Karpas-422 (cell line): Measurements from ENCODE around the gene IGSF10. TPM values are rescaled to one million over a fixed set of nuclear protein-coding genes. Genes with fewer than 3 reads are reported as not detected.

Source experiments
- DNase-seq: peaks from one replicate; pipeline ENCODE4 v3.0.0-alpha.2; 2015
- H2AFZ ChIP-seq: fragments of 200-600 bp; sonication (generic); 2 replicates; pipeline ENCODE4 v1.6.1; 2014; ENCODE audit warnings: antibody characterized with exemption, low read length, mixed read lengths
- H3K27ac ChIP-seq: fragments of 200-600 bp; sonication (generic); 2 replicates; pipeline ENCODE4 v1.5.1; 2014; ENCODE audit warnings: mild to moderate bottlenecking, low read length, moderate library complexity
- H3K27me3 ChIP-seq: fragments of 200-600 bp; sonication (generic); 2 replicates; pipeline ENCODE4 v1.6.1; 2014; ENCODE audit warnings: low read length, mixed read lengths
- H3K36me3 ChIP-seq: fragments of 200-600 bp; sonication (generic); 2 replicates; pipeline ENCODE4 v1.6.1; 2014; ENCODE audit warnings: low read length, mixed read lengths; ENCODE audit not compliant: insufficient read depth
- H3K4me1 ChIP-seq: fragments of 200-600 bp; sonication (generic); 2 replicates; pipeline ENCODE4 v1.6.1; 2014; ENCODE audit warnings: mild to moderate bottlenecking, low read length, mixed read lengths
- H3K4me2 ChIP-seq: fragments of 200-600 bp; sonication (generic); 2 replicates; pipeline ENCODE4 v1.6.1; 2014; ENCODE audit warnings: low read length, low read depth, mild to moderate bottlenecking; ENCODE audit not compliant: poor library complexity, severe bottlenecking
- H3K4me3 ChIP-seq: fragments of 200-600 bp; sonication (generic); 2 replicates; pipeline ENCODE4 v1.5.1; 2014; ENCODE audit warnings: mild to moderate bottlenecking, antibody characterized with exemption, low read length, mixed read lengths
- H3K79me2 ChIP-seq: fragments of 200-600 bp; sonication (generic); 2 replicates; pipeline ENCODE4 v1.6.1; 2014; ENCODE audit warnings: mild to moderate bottlenecking, low read length, mixed read lengths
- H3K9ac ChIP-seq: fragments of 200-600 bp; sonication (generic); 2 replicates; pipeline ENCODE4 v1.6.0; 2014; ENCODE audit warnings: low read length
- H3K9me2 ChIP-seq: fragments of 200-600 bp; sonication (generic), shearing (Covaris generic); replicated peaks from 2 replicates; pipeline ENCODE4 v1.6.0; 2014; ENCODE audit warnings: mild to moderate bottlenecking, low read length, moderate library complexity; ENCODE audit not compliant: insufficient read depth
- H3K9me3 ChIP-seq: fragments of 300-700, 200-600 bp; sonication (generic); 2 replicates; pipeline ENCODE4 v1.6.1; 2014; ENCODE audit warnings: low read length, mixed read lengths
- H4K20me1 ChIP-seq: fragments of 200-600 bp; sonication (generic); 2 replicates; pipeline ENCODE4 v1.6.1; 2014; ENCODE audit warnings: mild to moderate bottlenecking, antibody characterized with exemption, low read length, low read depth; ENCODE audit not compliant: insufficient read depth
- total RNA-seq: library from RNA; depleted of rRNA; stranded (reverse); fragments of >200 nt; shearing (Covaris generic); gene quantifications from 2 replicates; pipeline ENCODE4 v1.2.3, GENCODE V29; 2014; ENCODE audit warnings: low replicate concordance

Gene IGSF10
- total RNA-seq, 1 experiment from 2014 or later = 0.07 TPM

DNA sequence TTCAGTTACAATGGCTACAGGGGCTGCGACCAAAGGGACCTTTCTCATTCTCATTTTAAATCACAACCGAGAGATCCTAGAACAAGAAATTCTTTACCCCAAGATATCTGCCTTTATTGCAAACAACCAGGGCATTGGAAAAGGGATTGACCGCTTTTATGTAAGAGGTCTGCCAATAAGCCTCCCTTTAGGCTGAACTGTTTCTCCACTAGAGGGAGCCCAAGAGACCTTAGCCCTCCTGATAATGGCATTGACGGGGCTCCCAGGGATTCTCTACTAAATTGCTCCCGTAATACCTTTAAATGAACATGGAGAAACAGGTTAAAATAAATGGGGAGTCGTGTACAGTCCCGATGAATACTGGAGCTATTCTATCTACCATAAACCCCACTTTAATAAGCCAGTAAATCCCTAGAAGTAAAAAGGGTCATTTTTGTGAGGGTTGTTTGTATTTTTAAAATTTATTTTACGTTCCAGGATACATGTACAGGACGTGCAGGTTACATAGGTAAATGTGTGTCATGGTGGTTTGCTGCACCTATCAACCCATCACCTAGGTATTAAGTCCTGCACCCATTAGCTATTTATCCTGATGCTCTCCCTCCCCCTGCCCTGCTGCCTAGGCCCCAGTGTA lies 7.5 kb upstream of the IGSF10 start:
- no peak overlapping the region for H3K27ac ChIP-seq
- peak; percentile 88 for DNase-seq
- H3K79me2 ChIP-seq = no peaks in the 10 kb centered on the region
- H3K4me1 ChIP-seq = no peaks in the 10 kb centered on the region
- no peak overlapping the region for H3K4me2 ChIP-seq
- H3K36me3 ChIP-seq = no peaks in the 10 kb centered on the region
- H3K9me3 ChIP-seq = no peaks in the 10 kb centered on the region
- no peaks in the 10 kb centered on the region for H4K20me1 ChIP-seq
- no peaks in the 10 kb centered on the region for H3K9me2 ChIP-seq
- H3K9ac ChIP-seq = no peak overlapping the region
- no peaks in the 10 kb centered on the region for H3K27me3 ChIP-seq
- H2AFZ ChIP-seq = no peak overlapping the region
- H3K4me3 ChIP-seq = no peak overlapping the region

DNA sequence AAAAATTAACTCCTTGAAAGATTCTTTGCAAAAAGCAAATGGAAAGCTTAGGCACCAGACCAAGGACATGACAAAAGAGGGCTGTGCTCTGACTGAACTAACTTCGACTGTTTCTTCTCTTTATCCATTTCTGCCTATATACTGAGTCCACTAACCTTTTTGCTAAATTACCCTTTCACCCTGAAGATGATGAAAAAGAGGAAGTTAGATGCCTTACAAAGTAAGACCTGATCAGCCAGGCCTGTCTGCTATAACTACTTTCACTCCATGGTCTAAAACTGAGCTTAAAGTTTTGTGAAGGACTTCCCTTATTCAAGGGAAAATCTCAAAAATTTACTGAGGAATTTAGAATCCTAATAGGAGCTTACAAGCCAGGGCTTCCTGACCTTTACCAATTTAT lies 6.2 kb upstream of the IGSF10 start:
- Histone ChIP-seq H2AFZ (no peak overlapping the region), H3K4me2 (no peak overlapping the region), H3K79me2 (no peaks in the 10 kb centered on the region), H3K36me3 (no peaks in the 10 kb centered on the region), H3K9me3 (no peaks in the 10 kb centered on the region), H3K9ac (no peak overlapping the region), H4K20me1 (no peaks in the 10 kb centered on the region), H3K4me3 (no peak overlapping the region), H3K9me2 (no peaks in the 10 kb centered on the region), H3K27me3 (no peaks in the 10 kb centered on the region), H3K4me1 (no peaks in the 10 kb centered on the region), H3K27ac (no peak overlapping the region)
- DNase-seq = peak; percentile 67

DNA sequence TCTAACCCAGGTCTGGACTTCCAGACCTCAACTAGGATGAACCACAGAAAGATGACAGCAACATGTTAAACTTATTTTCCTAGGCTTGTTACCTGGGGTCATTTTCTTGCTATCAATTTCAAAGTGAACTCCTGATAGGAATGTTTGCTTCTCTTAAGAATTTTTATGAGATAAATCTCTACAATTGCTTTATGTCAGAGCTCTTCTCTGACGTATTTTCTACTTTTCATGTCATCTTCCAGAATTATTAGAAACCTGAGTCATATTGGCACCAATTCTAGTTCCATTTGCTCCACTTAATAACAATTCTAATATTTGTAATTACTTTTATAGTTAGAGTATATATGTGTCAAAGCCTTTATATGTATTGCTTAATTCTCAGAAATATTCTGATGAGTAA lies 2.1 kb upstream of the IGSF10 start:
- H3K27me3 ChIP-seq = no peaks in the 10 kb centered on the region
- no peaks in the 10 kb centered on the region for H3K36me3 ChIP-seq
- H3K9me2 ChIP-seq = no peaks in the 10 kb centered on the region
- no peak for DNase-seq
- H3K27ac ChIP-seq = no peak overlapping the region
- no peaks in the 10 kb centered on the region for H3K4me1 ChIP-seq
- no peaks in the 10 kb centered on the region for H4K20me1 ChIP-seq
- H3K4me3 ChIP-seq = no peak overlapping the region
- no peaks in the 10 kb centered on the region for H3K9me3 ChIP-seq
- no peaks in the 10 kb centered on the region for H3K79me2 ChIP-seq
- H3K9ac ChIP-seq = no peak overlapping the region
- no peak overlapping the region for H3K4me2 ChIP-seq
- H2AFZ ChIP-seq = no peak overlapping the region

DNA sequence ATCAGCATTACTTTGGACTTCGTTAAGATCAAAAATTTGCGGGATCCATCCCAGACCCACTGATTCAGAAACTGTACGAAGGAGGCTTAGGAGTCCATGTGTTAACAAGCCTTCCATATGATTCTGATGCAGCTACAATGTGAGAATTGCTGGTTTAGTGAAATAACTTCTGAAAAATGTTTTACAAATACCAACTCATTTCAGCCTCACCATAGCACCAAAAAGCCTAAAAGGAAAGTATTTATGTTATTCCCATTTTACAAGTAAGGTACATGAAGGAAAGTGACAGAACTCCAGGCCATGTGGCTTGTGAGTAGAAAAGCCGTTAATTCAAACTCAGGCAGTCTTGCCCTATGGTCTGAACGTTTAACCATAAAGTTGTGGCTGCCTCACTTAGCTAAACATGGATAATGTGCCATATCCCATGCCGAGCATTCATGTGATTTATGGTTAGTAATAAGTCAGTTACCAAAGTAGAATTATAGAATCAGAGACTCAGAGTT lies 1.5 kb upstream of the IGSF10 start:
- Histone ChIP-seq H3K36me3 (no peaks in the 10 kb centered on the region), H3K27me3 (no peaks in the 10 kb centered on the region), H3K9me2 (no peaks in the 10 kb centered on the region), H3K4me1 (no peaks in the 10 kb centered on the region), H3K4me2 (no peak overlapping the region), H3K79me2 (no peaks in the 10 kb centered on the region), H4K20me1 (no peaks in the 10 kb centered on the region), H3K27ac (no peak overlapping the region), H2AFZ (no peak overlapping the region; the same call in 1 of the 2 replicates), H3K4me3 (no peak overlapping the region), H3K9me3 (no peaks in the 10 kb centered on the region), H3K9ac (no peak overlapping the region)
- no peak for DNase-seq

DNA sequence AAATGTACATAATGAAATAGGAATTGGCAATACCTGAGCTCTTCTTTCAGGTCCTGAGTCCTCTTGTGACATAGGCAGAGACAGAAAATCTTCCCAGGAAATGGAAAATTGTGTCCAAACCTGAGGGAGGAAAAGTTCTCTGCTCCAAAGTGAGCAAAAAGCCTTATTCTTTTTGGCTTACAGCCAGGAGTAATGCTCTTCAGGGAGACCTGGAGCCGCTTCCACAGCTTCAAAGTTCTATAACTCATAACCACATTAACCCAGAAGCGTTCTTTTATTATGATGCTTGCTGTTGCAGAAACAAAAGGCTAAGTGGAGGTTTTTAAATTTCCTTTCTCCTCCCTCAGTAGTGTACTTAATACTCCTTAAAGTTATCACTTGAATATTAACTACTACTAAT lies 633 bp downstream of the IGSF10 start:
- Histone ChIP-seq H3K4me1 (no peaks in the 10 kb centered on the region), H3K9ac (no peak overlapping the region), H3K4me2 (no peak overlapping the region), H3K9me3 (no peaks in the 10 kb centered on the region), H3K36me3 (no peaks in the 10 kb centered on the region), H4K20me1 (no peaks in the 10 kb centered on the region), H3K4me3 (no peak overlapping the region), H3K79me2 (no peaks in the 10 kb centered on the region), H3K9me2 (no peaks in the 10 kb centered on the region), H2AFZ (no peak overlapping the region), H3K27me3 (no peaks in the 10 kb centered on the region), H3K27ac (no peak overlapping the region)
- DNase-seq = no peak

DNA sequence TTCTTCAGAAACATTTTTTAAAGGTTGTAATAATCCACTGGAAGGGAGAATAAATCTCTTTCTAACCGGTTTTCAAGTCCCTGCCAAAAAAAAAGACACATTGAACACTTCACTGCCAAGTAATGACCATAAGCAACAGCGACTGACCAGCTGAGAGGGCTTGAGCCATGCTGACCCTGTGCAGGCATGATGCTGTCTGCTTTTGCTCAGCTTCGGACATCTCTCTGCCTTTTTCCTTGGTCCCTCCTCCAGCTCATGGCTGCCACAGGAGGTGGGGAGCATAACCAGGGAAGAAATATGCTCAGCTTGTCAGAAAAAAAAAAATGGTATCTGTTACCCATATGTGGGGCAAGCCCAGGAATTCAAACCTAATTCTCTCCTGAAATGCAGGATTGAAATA lies 1.5 kb downstream of the IGSF10 start:
- no peak for DNase-seq
- Histone ChIP-seq H3K4me1 (no peaks in the 10 kb centered on the region), H3K4me2 (no peak overlapping the region), H3K9me3 (no peaks in the 10 kb centered on the region), H3K27ac (no peak overlapping the region), H3K79me2 (no peaks in the 10 kb centered on the region), H3K9ac (no peak overlapping the region), H4K20me1 (no peaks in the 10 kb centered on the region), H3K9me2 (no peaks in the 10 kb centered on the region), H3K4me3 (no peak overlapping the region), H3K27me3 (no peaks in the 10 kb centered on the region), H3K36me3 (no peaks in the 10 kb centered on the region), H2AFZ (no peak overlapping the region)

DNA sequence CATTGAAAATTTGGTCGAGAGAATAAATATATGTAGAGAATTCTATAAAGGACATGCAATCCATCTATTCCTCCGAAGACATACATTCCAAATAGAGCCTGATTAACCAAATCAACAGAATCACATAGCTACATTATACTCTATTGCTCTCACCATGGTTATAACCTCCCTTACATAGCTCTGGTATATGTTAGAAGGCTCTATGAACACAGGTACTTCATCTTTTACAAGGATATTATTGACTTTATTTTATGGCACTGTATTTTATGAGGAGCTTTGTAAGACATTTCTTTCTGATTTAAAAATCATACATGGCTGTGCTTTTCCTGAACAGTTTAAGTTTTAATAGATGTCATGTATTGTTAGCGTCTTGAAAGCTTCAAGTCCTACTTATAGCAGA lies 4.8 kb downstream of the IGSF10 start:
- Histone ChIP-seq H3K36me3 (no peaks in the 10 kb centered on the region), H3K4me3 (no peak overlapping the region), H3K79me2 (no peaks in the 10 kb centered on the region), H3K9me3 (no peaks in the 10 kb centered on the region), H4K20me1 (no peaks in the 10 kb centered on the region), H3K27me3 (no peaks in the 10 kb centered on the region), H3K4me2 (no peak overlapping the region), H3K9me2 (no peaks in the 10 kb centered on the region), H2AFZ (no peak overlapping the region), H3K4me1 (no peaks in the 10 kb centered on the region), H3K9ac (no peak overlapping the region), H3K27ac (no peak overlapping the region)
- no peak for DNase-seq

DNA sequence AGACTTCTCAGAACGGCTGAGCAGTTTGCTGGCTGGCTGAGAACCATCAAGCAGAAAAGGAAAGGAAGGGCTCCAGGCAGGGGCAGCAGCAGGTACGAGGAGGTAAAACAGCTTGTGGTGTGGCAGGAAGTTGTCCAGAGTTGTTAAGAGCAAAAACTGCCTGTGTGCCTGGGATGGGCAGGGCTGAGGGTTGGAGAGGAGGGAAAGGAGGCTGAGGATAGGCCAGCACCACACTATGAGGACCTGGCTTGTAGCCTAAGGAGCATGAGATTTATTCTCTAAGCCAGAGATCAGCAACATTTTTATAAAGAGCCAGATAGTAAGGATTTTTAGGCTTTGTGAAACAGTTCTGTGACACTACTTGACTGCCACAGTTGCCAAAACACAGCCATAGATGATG lies 8.0 kb downstream of the IGSF10 start:
- H3K4me2 ChIP-seq = no peak overlapping the region
- H3K4me1 ChIP-seq = no peaks in the 10 kb centered on the region
- H3K27me3 ChIP-seq = no peaks in the 10 kb centered on the region
- no peaks in the 10 kb centered on the region for H3K9me2 ChIP-seq
- H3K36me3 ChIP-seq = no peaks in the 10 kb centered on the region
- no peak overlapping the region for H3K27ac ChIP-seq
- no peak overlapping the region for H2AFZ ChIP-seq
- H3K4me3 ChIP-seq = no peak overlapping the region
- no peak overlapping the region for H3K9ac ChIP-seq
- no peaks in the 10 kb centered on the region for H4K20me1 ChIP-seq
- DNase-seq = no peak
- H3K9me3 ChIP-seq = no peaks in the 10 kb centered on the region
- H3K79me2 ChIP-seq = no peaks in the 10 kb centered on the region
